HG03135 (cell line): ENCODE data around the gene ARHGAP10.

Source experiments
- ATAC-seq: cut with Tn5 transposase; IDR thresholded peaks from one replicate; pipeline ENCODE4 v1.9.1; 2021; ENCODE audit warnings: mild to moderate bottlenecking, moderate library complexity; ENCODE audit not compliant: unreplicated experiment

ARHGAP10 gene

GRCh38 chr4:147765121-147765529 is 33.2 kb downstream of the ARHGAP10 start:
- ATAC-seq = no peak

DNA sequence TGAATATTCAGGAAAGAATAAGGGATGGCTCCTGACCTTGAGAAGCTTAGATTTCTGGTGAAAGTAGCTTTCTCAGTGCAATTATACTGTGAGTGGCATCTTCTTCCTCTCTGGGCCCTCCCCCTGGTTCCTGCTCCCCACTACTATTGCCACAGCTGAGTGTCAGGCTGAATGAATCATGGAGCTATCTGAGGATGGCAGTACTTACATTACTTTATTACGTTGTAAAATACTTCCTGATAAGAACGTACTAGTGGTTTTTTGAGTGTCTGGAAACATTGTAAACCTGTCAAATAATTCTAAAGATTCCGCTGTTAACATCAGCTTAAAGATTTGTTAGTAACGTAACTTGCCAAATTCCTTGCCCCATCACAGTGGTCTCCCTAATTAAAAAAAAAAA is 36.2 kb downstream of the ARHGAP10 start:
- no peak for ATAC-seq

DNA sequence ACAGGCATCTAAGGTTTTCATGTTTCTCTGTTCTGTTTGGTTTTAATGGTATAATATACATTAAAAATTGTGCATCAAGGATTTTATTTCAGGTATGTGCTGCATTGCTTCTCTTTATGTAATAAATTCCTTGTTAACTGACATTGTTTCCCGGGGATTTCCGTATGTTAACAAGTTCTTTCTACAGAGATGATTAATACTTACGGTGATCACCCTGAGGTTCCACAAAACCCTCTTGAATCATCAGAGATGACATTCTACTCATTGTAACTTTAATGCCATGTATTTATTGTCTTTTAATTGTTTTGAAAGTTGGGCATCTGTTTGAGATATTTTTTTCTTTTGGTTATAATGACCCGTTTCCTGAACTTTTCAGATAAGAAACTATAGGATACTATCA is 37.5 kb downstream of the ARHGAP10 start:
- ATAC-seq = no peak

- no peak for ATAC-seq
Measured at GRCh38 chr4:147770831-147771230, 38.9 kb downstream of the ARHGAP10 start.

GRCh38 chr4:147772056-147772455 is 40.2 kb downstream of the ARHGAP10 start:
- no peak for ATAC-seq

GRCh38 chr4:147772459-147772969 is 40.6 kb downstream of the ARHGAP10 start:
- no peak for ATAC-seq

DNA sequence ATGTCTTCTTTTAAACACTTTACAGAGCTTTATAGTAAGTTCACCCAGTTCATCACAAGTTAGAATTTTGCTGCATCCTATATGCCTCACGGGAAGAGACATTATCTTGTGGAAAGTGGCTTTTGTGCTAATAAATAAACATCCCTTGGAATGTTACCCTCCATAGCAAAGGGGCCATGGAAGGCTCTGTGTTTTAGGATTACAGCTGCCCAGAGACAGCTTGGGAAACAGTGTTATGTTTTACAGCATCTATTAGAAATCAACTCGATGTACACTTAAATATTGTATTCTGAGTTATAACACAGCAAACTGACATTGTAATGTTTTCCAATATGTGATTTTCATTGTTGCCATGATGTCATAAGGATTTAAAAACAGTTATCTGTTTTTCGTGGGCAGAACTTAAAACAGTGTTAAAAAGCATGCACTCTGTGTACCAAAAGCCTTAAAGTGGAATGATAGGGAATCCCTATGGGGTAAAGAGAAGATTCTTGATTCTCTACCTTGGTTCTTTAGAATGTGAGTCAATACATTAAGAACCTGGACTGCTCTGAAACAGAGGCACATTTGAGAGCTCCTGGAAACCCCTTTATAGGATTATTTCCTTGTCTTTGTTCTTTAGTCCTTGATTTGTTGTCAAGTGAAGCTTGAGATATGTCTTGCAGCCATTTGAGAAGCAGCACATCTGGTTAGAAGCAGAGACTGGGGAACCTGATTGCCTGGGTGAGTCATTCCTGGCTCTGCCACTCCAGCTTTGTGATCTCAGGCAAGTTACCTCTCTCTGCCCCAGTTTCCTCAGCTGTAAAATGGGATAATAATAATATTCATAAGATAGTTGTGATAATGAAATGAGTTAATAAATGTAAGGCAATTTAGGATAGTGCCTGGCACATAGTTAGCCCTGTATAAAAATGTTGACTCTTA is 41.6 kb downstream of the ARHGAP10 start:
- no peak for ATAC-seq

GRCh38 chr4:147776716-147777115 is 44.8 kb downstream of the ARHGAP10 start:
- no peak for ATAC-seq

DNA sequence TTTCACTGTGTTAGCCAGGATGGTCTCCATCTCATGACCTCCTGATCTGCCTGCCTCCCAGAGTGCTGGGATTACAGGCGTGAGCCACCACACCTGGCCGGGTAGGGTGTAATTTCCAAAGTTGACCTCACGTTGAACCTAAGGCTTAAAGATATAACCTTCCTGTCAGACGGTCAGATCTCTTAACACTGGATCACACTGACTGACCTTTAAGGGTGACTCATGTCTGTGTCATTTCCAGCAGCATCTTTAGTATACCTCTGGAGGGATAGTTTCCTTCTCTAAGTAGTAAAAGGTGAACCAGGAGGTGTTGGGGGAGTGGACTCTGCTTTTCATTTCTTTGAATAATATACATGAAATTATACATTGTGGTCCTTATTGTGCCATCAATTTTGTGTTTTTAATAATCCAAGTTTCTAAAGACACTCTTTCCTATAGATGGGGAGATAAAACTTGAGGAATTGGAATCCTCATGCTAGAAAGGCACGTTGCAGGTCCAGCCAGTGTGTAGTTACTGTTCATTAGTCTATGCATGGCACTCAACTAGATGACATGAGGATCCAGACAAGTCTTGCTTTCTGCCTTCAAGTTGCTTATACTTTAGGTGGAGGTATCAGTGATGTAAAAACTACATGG is 45.7 kb downstream of the ARHGAP10 start:
- ATAC-seq = no peak

DNA sequence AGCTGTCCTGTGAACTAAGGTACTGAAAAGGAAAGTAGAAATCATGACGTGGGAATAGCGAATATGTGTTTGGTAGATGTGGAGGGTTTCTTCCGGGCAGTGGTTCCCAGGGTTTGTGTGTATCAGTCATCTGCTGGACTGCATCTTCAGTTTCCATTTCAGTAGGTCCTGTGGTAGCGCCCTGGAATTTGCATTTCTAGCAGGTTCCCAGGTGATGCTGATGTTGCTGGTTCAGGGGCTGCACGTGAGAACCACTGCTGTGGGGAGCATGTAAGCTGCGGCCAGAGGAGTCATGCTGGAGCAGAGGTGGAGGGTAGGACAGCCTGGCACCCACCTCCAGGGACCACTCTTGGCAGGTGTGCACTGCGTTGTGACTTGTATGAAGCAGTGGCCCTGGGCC is 47.1 kb downstream of the ARHGAP10 start:
- ATAC-seq = peak; percentile 57

DNA sequence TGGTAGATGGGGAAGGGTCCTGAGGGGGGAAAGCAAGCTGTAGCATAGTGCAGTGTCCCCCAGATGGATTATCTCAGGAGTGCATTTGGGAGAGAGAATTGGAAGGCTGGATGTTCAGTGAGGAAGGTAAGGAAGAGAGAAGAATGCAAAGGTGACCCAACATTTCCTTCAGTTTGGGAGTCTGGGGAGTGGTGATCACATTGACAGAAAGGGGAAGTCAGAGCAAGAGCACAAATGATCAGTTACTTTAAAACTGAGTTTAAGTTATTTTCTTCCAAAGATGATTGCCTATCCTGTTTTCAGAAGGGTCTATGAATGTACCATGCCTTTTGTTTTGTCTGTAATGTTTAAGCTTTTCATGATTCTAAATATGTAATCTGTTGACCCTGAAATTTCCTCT is 47.6 kb downstream of the ARHGAP10 start:
- no peak for ATAC-seq

GRCh38 chr4:147780137-147780777 is 48.4 kb downstream of the ARHGAP10 start:
- ATAC-seq = peak; percentile 52

- no peak for ATAC-seq
Measured at GRCh38 chr4:147782087-147782781, 50.3 kb downstream of the ARHGAP10 start.

DNA sequence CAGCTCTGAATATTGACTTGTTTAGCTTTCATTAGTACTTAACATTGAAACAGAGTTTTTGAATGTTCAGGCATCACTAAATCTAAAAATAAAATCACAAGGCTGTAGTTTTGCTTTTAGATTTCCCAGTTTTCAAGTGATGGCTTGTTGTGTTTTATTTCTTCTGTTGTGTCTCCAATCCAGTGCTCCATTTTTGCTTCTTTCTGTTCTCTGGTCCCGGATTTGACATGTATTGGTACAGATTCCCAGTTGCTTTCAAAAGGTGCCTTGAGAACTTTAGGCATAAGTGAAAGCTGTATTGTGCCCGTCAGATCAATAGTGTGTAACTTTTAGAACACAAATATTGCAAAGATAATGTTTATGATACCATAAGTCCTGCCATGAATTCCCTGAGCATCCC is 53.2 kb downstream of the ARHGAP10 start:
- ATAC-seq = no peak

DNA sequence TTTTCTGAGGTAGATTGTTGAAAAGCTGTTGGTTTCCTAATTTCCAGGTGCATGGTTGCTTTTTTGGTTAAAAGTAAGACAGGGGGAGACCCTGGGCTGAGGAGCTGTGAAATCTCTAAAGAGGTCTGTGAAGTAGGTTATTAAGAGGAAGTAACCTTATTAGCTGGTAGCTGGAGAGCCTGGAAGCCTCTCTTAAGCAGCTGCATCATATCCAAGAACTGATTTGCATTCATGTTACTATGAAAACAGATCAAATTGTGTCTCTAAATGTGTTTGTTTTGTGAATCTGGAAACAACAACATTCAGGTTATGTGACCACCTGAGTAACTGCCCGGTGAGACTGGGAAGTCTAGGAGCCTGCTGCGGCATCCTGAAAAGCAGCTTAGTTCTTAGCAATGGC is 54.1 kb downstream of the ARHGAP10 start:
- ATAC-seq = peak; percentile 92

DNA sequence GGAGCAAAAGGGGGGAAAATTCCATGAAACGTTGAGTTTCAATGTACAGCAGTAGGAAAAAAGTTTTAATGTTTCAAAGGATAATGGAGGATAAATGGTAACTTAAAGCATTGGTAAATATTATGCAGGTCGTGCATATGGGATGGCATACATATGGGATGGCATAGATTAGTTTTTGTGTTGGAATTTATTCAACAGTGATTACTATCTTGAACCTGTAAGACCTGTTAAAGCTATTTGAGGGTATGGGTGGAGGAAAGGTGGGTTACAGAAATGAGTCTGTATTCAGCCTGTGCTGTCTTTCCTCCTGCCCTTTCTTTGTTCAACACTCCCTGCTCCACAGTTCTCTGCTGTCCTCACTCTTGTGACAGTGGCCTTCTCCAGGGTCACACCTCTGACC is 54.6 kb downstream of the ARHGAP10 start:
- no peak for ATAC-seq

DNA sequence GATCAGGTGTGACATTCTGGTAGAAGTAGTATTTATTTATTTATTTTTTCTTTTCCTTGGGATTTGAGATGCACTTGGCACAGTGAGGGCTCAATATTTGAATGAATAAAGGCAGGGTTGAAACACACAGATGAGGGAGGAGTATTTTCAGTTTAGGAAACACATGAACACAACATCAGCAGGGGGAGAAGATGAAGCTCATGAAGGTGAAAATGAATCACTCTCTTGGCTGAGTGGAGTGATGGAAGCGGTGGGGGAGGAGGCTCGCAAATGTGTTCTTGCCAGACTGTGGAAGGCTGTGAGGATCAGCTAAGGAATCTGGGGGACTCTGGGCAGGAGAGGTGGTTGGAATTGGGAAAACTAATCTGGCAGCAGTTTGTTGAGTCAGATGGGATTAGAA is 55.3 kb downstream of the ARHGAP10 start:
- ATAC-seq = no peak

- no peak for ATAC-seq
Measured at GRCh38 chr4:147788791-147789190, 56.9 kb downstream of the ARHGAP10 start.

DNA sequence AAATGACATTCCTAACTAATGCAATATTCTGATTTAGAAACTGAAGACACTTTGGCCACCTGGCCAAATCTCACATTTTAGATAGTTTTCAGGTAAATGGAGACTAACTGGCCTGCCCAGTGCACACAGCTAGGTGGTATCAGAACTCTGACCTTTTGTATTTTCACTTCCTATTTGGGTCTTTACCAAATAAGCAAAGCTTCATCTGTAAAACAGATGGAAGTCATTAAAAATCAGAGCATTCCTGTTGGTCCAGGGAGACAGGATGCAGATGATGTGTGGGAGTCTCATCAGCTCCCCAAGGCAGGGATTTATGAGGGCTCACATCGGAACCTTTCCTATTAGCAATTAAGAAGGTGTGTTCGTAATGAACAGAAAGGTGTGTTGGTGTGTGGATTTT is 57.7 kb downstream of the ARHGAP10 start:
- ATAC-seq = no peak

DNA sequence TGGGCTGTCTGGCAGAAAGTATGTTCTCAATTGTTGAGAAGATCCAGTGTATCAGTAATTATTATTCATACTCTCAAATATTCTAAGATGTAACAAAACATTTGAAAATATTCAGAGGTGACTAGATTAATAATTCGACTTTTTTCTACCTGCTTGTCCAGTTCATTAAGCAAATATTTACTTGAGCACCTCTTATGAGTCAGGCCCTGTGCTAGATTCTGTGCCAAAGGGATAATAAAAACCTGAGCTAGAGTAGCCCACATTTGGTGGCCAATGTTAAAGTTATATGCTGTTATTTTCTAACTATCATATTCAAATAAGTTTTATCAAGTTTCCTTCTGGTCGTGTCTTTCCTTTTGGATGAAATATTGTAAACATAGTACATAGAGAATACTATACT is 58.5 kb downstream of the ARHGAP10 start:
- no peak for ATAC-seq

DNA sequence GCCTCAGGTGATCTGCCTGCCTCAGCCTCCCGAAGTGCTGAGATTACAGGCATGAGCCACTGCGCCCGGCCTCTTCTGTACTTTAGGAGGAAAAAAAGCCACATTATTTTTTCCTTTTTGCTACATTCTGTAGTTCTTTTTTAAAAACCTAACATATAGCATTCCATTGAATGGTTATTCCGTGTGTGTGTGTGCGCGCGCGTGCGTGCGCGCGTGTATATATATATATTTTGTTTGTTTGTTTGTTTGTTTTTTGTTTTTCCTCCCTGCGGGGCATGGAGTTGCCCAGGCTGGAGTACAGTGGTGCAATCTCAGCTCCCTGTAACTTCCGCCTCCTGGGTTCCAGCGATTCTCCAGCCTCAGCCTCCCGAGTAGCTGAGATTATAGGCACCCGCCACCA is 59.5 kb downstream of the ARHGAP10 start:
- no peak for ATAC-seq
